ENCODE measurements around the gene RAB3IP. TPM values are rescaled to one million over a fixed set of nuclear protein-coding genes. Genes with fewer than 3 reads are reported as not detected.

RAB3IP gene
- total RNA-seq, 1 donor from 2014 or later, result 111 TPM

- Mint-ChIP-seq H3K9me3 (no peaks in the 10 kb centered on the region), H3K36me3 (no peaks in the 10 kb centered on the region), H3K27me3 (ENCODE audit: insufficient read depth, low read depth) (no peaks in the 10 kb centered on the region), H3K4me3 (no peak overlapping the region), H3K4me1 (no peaks in the 10 kb centered on the region), H3K27ac (no peak overlapping the region)
- no peak for DNase-seq (ENCODE audit: low spot score)
- H3K27me3 ChIP-seq, result no peaks in the 10 kb centered on the region
- no peak overlapping the region for H3K27ac ChIP-seq
- H2AFZ ChIP-seq (replicated peaks), result no peak overlapping the region
- no peaks in the 10 kb centered on the region for H3K4me1 ChIP-seq
- H3F3A ChIP-seq (ENCODE audit: low read depth), result peaks cover 3% of the 10 kb centered on the region
- no peaks in the 10 kb centered on the region for H3K36me3 ChIP-seq
- H3K4me3 ChIP-seq, result no peak overlapping the region
- TF ChIP-seq CTCF (IDR thresholded peaks at IDR 0.05) (no peak), EZH2phosphoT487 (IDR thresholded peaks at IDR 0.05) (no peak), EZH2 (IDR thresholded peaks at IDR 0.05) (no peak)
- H3K79me2 ChIP-seq (ENCODE audit: low read depth), result no peaks in the 10 kb centered on the region
- H3K9ac ChIP-seq, result no peak overlapping the region
- H4K20me1 ChIP-seq (ENCODE audit: low read depth), result no peaks in the 10 kb centered on the region
- H3K9me3 ChIP-seq (ENCODE audit: low read depth), result no peaks in the 10 kb centered on the region
- no peak overlapping the region for H3K4me2 ChIP-seq
Observed at GRCh38 chr12:69821032-69821455, 82.4 kb downstream of the RAB3IP start.

- Histone ChIP-seq H3K9ac (no peak overlapping the region), H3K36me3 (no peaks in the 10 kb centered on the region), H4K20me1 (ENCODE audit: low read depth) (no peaks in the 10 kb centered on the region), H3K4me2 (no peak overlapping the region), H3K27me3 (no peaks in the 10 kb centered on the region), H3K27ac (no peak overlapping the region), H3K9me3 (ENCODE audit: low read depth) (no peaks in the 10 kb centered on the region), H3K4me1 (no peaks in the 10 kb centered on the region), H3K4me3 (no peak overlapping the region), H3F3A (ENCODE audit: low read depth) (peaks cover 3% of the 10 kb centered on the region), H3K79me2 (ENCODE audit: low read depth) (no peaks in the 10 kb centered on the region), H2AFZ (replicated peaks) (no peak overlapping the region)
- no peaks in the 10 kb centered on the region for H3K36me3 Mint-ChIP-seq
- H3K4me3 Mint-ChIP-seq, result no peak overlapping the region
- no peaks in the 10 kb centered on the region for H3K27me3 Mint-ChIP-seq (ENCODE audit: insufficient read depth, low read depth)
- TF ChIP-seq EZH2 (IDR thresholded peaks at IDR 0.05) (no peak), EZH2phosphoT487 (IDR thresholded peaks at IDR 0.05) (no peak), CTCF (IDR thresholded peaks at IDR 0.05) (no peak)
- H3K9me3 Mint-ChIP-seq, result no peaks in the 10 kb centered on the region
- H3K27ac Mint-ChIP-seq, result no peak overlapping the region
- no peak for DNase-seq (ENCODE audit: low spot score)
- no peaks in the 10 kb centered on the region for H3K4me1 Mint-ChIP-seq
Observed at GRCh38 chr12:69821456-69822159, 82.9 kb downstream of the RAB3IP start.

DNA sequence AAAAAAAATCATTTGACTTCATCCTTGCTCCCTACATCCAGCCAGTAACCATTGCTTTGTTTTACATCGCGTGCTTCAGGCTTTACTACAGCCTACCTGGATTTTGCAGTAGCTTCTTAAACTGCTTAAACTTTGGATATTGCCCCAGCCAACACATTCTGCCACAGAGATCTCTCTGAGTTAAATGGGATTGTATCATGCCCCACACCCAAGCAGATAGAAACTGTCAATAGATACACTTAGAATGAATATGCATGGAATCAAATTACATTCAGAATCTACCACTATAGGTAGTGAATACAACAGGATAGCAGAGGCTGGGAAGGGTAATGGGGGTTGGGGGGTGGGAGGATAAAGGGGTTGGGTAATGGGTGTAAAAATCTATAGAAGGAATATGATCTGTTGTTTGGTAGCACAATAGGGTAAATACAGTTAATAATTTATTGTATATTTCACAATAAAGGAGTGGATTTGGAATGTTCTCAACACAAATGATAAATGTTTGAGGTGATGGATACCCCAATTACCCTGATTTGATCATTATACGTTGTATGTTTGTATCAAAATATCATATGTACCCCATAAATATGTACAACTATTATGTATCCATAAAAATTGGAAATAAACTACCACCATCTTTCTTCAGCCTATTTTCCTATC, 83.7 kb downstream of the RAB3IP start:
- Mint-ChIP-seq H3K4me3 (no peak overlapping the region), H3K4me1 (no peaks in the 10 kb centered on the region), H3K9me3 (no peaks in the 10 kb centered on the region), H3K27ac (no peak overlapping the region), H3K27me3 (ENCODE audit: insufficient read depth, low read depth) (no peaks in the 10 kb centered on the region), H3K36me3 (no peaks in the 10 kb centered on the region)
- Histone ChIP-seq H3K4me2 (no peak overlapping the region), H2AFZ (replicated peaks) (no peak overlapping the region), H3F3A (ENCODE audit: low read depth) (peaks cover 3% of the 10 kb centered on the region), H3K4me1 (no peaks in the 10 kb centered on the region), H3K9me3 (ENCODE audit: low read depth) (no peaks in the 10 kb centered on the region), H3K36me3 (no peaks in the 10 kb centered on the region), H3K4me3 (no peak overlapping the region), H3K9ac (no peak overlapping the region), H3K27me3 (no peaks in the 10 kb centered on the region), H3K27ac (no peak overlapping the region), H4K20me1 (ENCODE audit: low read depth) (no peaks in the 10 kb centered on the region), H3K79me2 (ENCODE audit: low read depth) (no peaks in the 10 kb centered on the region)
- DNase-seq (ENCODE audit: low spot score), result no peak
- TF ChIP-seq EZH2 (IDR thresholded peaks at IDR 0.05) (no peak), EZH2phosphoT487 (IDR thresholded peaks at IDR 0.05) (no peak), CTCF (IDR thresholded peaks at IDR 0.05) (no peak)

All from neural progenitor cell (in vitro differentiated cells).